ENCODE data around the gene SKIC3. TPM values are rescaled to one million over a fixed set of nuclear protein-coding genes. Genes with fewer than 3 reads are reported as not detected.

SKIC3 gene
- 100 to 1,000 TPM; 104 to 112 TPM for total RNA-seq

DNA sequence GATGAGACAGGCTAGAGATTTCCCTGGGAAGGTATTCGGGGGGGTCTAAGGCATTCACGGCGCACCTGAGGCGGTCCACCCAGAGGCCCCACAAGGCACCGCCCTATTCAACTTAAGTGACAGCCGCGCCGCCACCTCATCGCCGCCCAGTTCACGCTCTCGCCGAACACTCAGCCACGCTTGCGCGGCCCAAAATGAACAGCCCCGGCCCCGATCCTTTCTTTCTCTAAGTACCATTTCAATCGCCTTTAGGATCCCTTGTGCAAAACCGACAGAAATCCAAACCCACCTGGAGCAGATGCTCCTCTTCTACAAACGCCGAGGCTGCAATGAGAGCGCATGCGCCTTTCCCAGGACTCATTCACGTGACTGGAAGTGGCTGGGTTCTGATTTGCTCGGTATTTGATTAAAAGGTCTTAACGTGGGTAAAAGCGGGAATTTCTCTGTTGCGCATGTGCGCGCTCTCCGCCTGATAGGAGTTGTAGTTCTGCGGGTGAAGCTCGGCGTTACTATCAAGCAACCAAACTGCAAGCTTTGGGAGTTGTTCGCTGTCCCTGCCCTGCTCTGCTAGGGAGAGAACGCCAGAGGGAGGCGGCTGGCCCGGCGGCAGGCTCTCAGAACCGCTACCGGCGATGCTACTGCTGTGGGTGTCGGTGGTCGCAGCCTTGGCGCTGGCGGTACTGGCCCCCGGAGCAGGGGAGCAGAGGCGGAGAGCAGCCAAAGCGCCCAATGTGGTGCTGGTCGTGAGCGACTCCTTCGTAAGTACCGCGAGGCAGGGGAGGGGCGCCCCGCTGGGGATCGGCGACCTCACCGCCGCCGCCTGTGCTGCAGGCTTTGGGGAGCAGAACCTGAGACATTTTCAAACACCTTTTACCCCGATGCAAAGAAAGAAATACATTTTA lies at the start of gene SKIC3, which contains the start of gene ARSK:
TSS of gene SKIC3 (minus strand) at position 331 of the 902 bp plus-strand sequence. CDS start 7,827 bp downstream, outside the sequence.
TSS of gene ARSK (plus strand) at position 455 of the 902 bp plus-strand sequence. CDS start at position 633, 178 bp downstream.
- peak; percentile 89 for DNase-seq
- peak; percentile 90 to 92 for ATAC-seq (replicated peaks in 1 of 2)
- Mint-ChIP-seq H3K36me3 (ENCODE audit: insufficient read depth in 2 of 2) (peaks cover 0 to 8% of the 10 kb centered on the region in 2 donors), H3K9me3 (no peaks in the 10 kb centered on the region), H3K27me3 (ENCODE audit: low read depth) (no peaks in the 10 kb centered on the region), H3K27ac (peak within 1 kb of the TSS; percentile 95), H3K4me1 (ENCODE audit: low read depth) (peaks cover 44% of the 10 kb centered on the region), H3K4me3 (peak within 1 kb of the TSS; percentile 92 to 93)

DNA sequence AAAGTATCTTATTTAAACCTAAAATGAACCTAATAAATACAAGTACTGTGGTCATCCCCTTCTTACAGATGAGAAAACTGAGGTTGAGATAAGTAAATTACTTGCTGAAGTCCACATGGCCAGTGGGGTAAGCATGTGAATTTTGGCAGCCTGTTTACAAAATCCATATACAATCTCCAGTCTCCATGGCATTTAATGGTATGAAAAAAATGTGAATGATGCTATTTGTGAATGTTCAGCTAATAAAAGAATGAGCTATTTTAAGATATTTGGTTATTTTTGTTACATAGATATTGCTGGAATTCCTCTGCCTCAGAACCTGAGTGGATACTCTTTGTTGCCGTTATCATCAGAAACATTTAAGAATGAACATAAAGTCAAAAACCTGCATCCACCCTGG lies 45.8 kb upstream of the SKIC3 start:
- H3K4me3 Mint-ChIP-seq, result no peak overlapping the region
- H3K9me3 Mint-ChIP-seq, result no peaks in the 10 kb centered on the region
- no peak for DNase-seq
- H3K27ac Mint-ChIP-seq, result no peak overlapping the region
- ATAC-seq (replicated peaks in 1 of 2), result no peak
- H3K36me3 Mint-ChIP-seq (ENCODE audit: insufficient read depth in 2 of 2), result peaks cover 0 to 4% of the 10 kb centered on the region in 2 donors
- no peaks in the 10 kb centered on the region for H3K27me3 Mint-ChIP-seq (ENCODE audit: low read depth)
- no peaks in the 10 kb centered on the region for H3K4me1 Mint-ChIP-seq (ENCODE audit: low read depth)

DNA sequence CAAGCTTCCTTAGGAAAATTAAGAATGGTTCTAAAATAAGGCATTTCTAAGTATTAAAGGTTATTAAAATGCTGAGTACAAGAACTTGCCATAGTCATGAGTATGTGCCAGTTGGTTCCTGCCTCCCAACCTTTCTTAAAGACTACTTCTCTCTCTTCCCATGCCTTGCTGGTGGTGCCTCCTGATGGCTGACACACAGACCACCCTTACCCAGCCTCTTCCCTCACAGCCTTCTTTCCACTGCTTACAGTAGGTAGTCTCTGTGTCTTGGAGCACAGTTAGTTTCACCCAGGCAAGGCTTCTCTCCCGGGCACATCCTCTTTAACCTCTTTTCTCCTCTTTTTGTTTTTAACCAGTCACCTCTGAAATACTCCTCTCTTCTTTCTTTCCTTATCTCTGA lies 44.5 kb upstream of the SKIC3 start:
- DNase-seq, result no peak
- no peak overlapping the region for H3K4me3 Mint-ChIP-seq
- no peaks in the 10 kb centered on the region for H3K4me1 Mint-ChIP-seq (ENCODE audit: low read depth)
- no peak overlapping the region for H3K27ac Mint-ChIP-seq
- H3K9me3 Mint-ChIP-seq, result no peaks in the 10 kb centered on the region
- peaks cover 0 to 2% of the 10 kb centered on the region in 2 donors for H3K36me3 Mint-ChIP-seq (ENCODE audit: insufficient read depth in 2 of 2)
- no peak for ATAC-seq (replicated peaks in 1 of 2)
- H3K27me3 Mint-ChIP-seq (ENCODE audit: low read depth), result no peaks in the 10 kb centered on the region

DNA sequence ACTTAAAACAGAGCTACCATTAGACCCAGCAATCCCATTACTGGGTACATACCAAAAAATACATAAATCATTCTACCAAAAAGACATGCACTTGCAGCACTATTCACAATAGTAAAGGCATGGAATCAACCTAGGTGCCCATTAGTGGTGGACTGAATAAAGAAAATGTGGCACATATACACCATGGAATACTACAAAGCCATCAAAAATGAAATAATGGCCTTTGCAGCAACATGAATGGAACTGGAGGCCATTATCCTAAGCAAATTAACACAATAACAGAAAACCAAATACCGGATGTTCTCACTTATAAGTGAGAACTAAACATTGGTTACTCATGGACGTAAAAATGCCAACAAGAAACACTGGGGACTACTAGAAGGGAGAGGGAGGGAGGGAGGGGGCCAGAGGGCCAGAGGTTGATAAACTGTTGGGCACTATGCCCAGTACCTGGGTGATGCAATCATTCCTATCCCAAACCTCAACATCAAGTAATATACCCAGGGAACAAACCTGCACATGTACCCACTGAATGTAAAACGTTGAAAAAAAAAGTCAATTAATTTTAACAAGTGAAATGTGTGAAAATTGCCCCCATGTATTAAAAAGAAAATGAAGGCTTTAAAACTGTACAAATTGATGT lies 40.6 kb upstream of the SKIC3 start:
- Mint-ChIP-seq H3K4me1 (ENCODE audit: low read depth) (peaks cover 26% of the 10 kb centered on the region), H3K4me3 (no peak overlapping the region), H3K9me3 (no peaks in the 10 kb centered on the region), H3K27ac (no peak overlapping the region), H3K27me3 (ENCODE audit: low read depth) (no peaks in the 10 kb centered on the region), H3K36me3 (ENCODE audit: insufficient read depth in 2 of 2) (peaks cover 0 to 2% of the 10 kb centered on the region in 2 donors)
- ATAC-seq (replicated peaks in 1 of 2) (no peak), DNase-seq (no peak)

DNA sequence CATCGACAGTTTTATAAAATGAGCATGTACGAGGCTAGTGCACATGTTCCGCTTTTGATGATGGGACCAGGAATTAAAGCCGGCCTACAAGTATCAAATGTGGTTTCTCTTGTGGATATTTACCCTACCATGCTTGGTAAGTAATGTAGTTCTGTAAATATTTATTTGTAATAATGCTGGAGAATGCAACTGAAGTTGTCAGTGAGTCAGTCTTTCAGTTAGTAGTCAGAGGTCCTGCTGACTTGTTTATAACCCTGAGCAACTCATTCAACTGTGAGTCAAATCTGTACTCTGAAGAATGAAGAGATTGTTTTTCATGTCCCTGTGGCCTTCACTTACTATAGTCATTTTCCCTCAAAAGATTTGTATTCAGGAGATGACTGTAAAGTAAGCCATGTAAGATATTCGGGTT lies 36.7 kb upstream of the SKIC3 start:
- DNase-seq (peak; percentile 5 to 20), ATAC-seq (replicated peaks in 1 of 2) (peak; percentile 97)
- Mint-ChIP-seq H3K4me1 (ENCODE audit: low read depth) (peaks cover 32% of the 10 kb centered on the region), H3K27ac (peak overlapping the region; percentile 66), H3K4me3 (peak overlapping the region; percentile 72 to 75), H3K9me3 (no peaks in the 10 kb centered on the region), H3K36me3 (ENCODE audit: insufficient read depth in 2 of 2) (peaks cover 0 to 2% of the 10 kb centered on the region in 2 donors), H3K27me3 (ENCODE audit: low read depth) (no peaks in the 10 kb centered on the region)

DNA sequence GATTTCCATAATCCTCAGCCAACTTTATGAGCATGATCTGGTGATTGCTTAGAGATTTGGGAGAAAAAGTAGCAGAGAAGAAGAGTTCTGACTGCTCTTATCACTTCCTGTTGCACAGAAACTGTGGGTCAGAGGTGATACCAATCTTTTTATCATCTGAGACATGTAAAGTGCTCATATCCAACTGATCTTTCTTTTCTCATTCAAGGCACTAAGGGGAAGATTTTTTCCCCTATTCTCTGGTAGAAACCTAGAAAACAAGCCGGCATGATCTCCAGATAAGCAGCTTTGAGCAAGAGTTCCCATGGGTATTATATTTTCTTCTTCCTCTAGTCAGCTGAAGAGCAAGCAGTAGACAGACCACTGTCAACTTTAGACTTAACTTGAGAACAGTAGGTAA lies 36.1 kb upstream of the SKIC3 start:
- no peaks in the 10 kb centered on the region for H3K27me3 Mint-ChIP-seq (ENCODE audit: low read depth)
- H3K27ac Mint-ChIP-seq, result peak overlapping the region; percentile 66
- peaks cover 32% of the 10 kb centered on the region for H3K4me1 Mint-ChIP-seq (ENCODE audit: low read depth)
- no peaks in the 10 kb centered on the region for H3K9me3 Mint-ChIP-seq
- ATAC-seq (replicated peaks in 1 of 2) (peak; percentile 24 to 44), DNase-seq (no peak)
- peaks cover 0 to 2% of the 10 kb centered on the region in 2 donors for H3K36me3 Mint-ChIP-seq (ENCODE audit: insufficient read depth in 2 of 2)
- H3K4me3 Mint-ChIP-seq, result peak overlapping the region; percentile 72 to 75

DNA sequence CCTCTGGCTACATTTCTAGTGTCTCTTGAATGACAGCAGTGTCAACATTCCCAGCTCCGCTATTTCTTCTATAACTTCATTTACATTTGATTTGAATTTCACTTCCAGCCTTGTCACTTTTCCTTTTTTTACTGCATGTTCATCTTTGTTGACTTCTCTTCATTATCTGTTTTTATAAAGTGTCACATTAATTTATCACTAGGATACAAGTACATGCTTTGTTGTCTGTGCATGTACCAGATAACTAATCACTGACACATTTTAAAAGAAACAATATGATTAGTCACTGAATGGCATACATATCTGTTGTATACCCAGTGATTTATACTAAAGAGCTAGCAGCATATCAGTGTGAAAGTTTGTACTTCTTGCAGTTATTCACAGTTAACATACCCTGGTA lies 29.2 kb upstream of the SKIC3 start:
- H3K27ac Mint-ChIP-seq, result no peak overlapping the region
- peaks cover 0 to 2% of the 10 kb centered on the region in 2 donors for H3K9me3 Mint-ChIP-seq

DNA sequence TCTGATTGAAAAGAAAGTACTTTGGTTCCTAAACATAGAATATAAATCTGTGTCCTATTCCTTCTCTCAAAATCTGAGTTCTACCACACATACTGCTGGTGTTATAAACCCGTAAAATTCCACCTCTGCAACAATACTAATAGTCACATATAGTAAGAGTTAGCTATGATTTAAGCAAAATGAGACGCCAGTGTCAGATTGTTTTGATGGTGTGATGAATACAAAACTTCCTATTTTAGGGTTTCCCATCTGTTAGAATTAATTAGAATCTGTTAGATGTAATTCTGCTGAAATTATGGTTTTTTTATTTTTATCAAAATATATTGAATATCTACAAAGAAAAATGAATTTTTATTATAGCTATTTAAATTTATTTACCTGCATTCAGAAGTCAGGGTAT lies 26.8 kb upstream of the SKIC3 start:
- DNase-seq, result no peak
- Mint-ChIP-seq H3K4me3 (no peak overlapping the region), H3K27me3 (ENCODE audit: low read depth) (no peaks in the 10 kb centered on the region), H3K4me1 (ENCODE audit: low read depth) (no peaks in the 10 kb centered on the region), H3K36me3 (ENCODE audit: insufficient read depth in 2 of 2) (peaks cover 5 to 9% of the 10 kb centered on the region in 2 donors), H3K27ac (no peak overlapping the region), H3K9me3 (peaks cover 0 to 2% of the 10 kb centered on the region in 2 donors)
- ATAC-seq (replicated peaks in 1 of 2), result no peak

More for the DNA sequence above, 29.2 kb upstream of the SKIC3 start:
- Mint-ChIP-seq H3K27me3 (ENCODE audit: low read depth) (no peaks in the 10 kb centered on the region), H3K4me3 (no peak overlapping the region), H3K4me1 (ENCODE audit: low read depth) (no peaks in the 10 kb centered on the region), H3K36me3 (ENCODE audit: insufficient read depth in 2 of 2) (peaks cover 5 to 9% of the 10 kb centered on the region in 2 donors)
- DNase-seq (no peak), ATAC-seq (replicated peaks in 1 of 2) (no peak)

DNA sequence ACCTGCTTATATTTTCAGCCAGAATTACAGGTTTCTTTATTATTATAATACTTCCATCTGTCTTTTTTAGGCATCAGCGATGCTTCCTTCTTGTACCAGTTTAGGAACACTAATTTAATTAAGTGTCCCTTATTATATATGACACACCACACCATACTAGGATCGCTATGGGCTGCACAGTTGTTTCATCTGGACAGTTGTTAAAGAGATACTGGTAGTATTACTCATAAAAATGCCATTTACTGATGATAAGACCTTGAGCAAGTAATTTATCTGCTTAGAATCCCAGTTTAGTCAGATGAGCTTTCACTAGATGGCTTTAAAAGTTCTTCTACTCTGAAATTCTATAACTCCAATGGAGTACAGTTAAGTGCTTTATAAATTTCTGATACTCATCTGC lies 17.2 kb upstream of the SKIC3 start:
- Mint-ChIP-seq H3K4me3 (no peak overlapping the region), H3K9me3 (no peaks in the 10 kb centered on the region), H3K4me1 (ENCODE audit: low read depth) (no peaks in the 10 kb centered on the region), H3K27me3 (ENCODE audit: low read depth) (no peaks in the 10 kb centered on the region), H3K36me3 (ENCODE audit: insufficient read depth in 2 of 2) (peaks cover 2 to 4% of the 10 kb centered on the region in 2 donors), H3K27ac (no peak overlapping the region)
- DNase-seq (no peak), ATAC-seq (replicated peaks in 1 of 2) (no peak)

DNA sequence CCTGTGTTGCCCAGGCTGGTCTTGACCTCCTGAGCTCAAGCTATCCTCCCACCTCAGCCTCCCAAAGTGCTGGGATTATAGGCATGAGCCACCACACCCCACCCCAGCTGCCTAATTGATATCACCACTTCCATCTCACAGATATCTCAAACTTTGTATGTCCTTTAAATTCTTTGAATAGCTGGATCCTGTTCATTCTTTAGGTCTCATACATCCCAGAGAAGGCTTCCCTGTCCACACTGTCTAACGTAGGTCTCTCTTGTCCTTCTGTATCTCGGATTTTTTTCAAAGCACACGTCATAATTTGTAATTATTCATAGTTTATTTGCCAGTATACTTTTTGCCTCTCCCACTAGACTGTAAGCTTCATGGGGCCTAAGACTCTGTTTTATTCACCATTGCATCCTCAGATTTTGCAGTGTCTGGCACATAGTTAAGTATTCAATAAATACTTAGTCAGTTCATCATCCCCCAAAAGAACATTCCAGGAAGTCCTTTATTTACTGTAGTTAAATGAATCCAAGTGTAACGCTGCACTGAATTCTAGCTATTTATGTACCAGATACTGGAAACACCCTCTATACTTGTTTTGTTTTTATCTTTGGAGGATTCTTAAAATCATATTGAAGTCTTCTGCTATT lies 10.6 kb upstream of the SKIC3 start:
- no peak overlapping the region for H3K27ac Mint-ChIP-seq
- no peaks in the 10 kb centered on the region for H3K27me3 Mint-ChIP-seq (ENCODE audit: low read depth)
- no peak overlapping the region for H3K4me3 Mint-ChIP-seq
- H3K36me3 Mint-ChIP-seq (ENCODE audit: insufficient read depth in 2 of 2), result no peaks in the 10 kb centered on the region
- ATAC-seq (replicated peaks in 1 of 2), result no peak
- DNase-seq, result no peak
- H3K9me3 Mint-ChIP-seq, result no peaks in the 10 kb centered on the region
- no peaks in the 10 kb centered on the region for H3K4me1 Mint-ChIP-seq (ENCODE audit: low read depth)

DNA sequence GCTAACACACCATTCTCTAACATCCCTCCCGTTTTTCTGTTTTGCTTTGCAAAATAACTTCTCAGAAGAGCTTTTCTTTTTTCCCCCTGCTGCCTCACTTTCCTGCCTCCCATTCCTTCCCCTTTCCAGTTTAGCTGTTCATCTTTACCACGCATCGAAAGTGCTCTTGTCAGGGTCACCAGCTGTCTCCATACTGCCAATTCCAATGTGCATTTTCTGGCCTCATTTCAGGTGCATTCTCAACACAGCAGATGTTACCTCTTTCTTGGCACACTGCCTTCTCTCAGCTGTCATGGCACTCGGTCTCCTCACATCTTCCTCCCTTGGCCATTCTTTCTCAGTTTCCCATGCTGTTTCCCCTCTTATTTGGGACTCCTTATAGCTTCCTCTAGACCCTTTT lies 9.7 kb upstream of the SKIC3 start:
- no peaks in the 10 kb centered on the region for H3K27me3 Mint-ChIP-seq (ENCODE audit: low read depth)
- no peaks in the 10 kb centered on the region for H3K9me3 Mint-ChIP-seq
- no peaks in the 10 kb centered on the region for H3K36me3 Mint-ChIP-seq (ENCODE audit: insufficient read depth in 2 of 2)
- no peak for ATAC-seq (replicated peaks in 1 of 2)
- no peak overlapping the region for H3K27ac Mint-ChIP-seq
- H3K4me3 Mint-ChIP-seq, result no peak overlapping the region
- H3K4me1 Mint-ChIP-seq (ENCODE audit: low read depth), result no peaks in the 10 kb centered on the region
- DNase-seq, result no peak

DNA sequence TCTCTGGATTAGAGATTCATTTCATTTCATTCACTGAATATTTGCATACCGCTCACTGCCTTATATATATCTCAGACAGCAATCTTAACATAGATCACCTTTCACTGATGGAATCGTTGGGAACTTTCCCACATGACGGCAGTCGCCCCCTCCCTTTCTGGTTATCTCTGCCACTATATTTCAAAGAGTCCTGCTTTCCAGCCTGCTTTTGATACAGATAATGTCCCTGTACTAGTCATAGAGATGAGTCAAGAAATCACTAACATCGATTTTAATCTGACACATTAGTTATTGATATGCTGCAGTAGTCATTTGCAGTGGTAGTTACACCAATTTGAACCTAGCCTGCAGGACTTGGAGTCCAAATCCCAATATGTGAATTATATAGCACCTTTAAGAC lies 8.6 kb upstream of the SKIC3 start:
- ATAC-seq (replicated peaks in 1 of 2) (no peak), DNase-seq (no peak)
- Mint-ChIP-seq H3K27ac (no peak overlapping the region), H3K4me1 (ENCODE audit: low read depth) (peaks cover 1% of the 10 kb centered on the region), H3K27me3 (ENCODE audit: low read depth) (no peaks in the 10 kb centered on the region), H3K4me3 (no peak overlapping the region), H3K9me3 (no peaks in the 10 kb centered on the region), H3K36me3 (ENCODE audit: insufficient read depth in 2 of 2) (no peaks in the 10 kb centered on the region)

DNA sequence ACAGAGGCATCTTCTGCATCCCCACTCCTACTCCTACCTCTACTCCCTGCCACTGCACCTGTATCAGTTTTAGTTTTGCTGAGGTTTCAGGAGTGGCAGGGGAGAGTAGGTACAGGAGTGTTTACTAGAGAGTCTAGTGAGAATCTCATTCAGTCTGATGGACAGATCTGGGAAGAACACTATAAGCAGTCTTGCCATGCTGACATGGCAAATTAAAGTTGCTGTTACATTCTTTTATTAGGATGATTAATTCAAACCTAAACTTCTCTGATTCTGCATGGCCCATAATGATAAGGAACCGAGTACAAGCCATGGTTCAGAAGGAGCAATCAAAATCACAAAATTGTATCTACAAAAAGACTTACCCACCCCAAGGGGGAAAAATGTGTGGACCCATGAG lies 7.5 kb upstream of the SKIC3 start:
- Mint-ChIP-seq H3K36me3 (ENCODE audit: insufficient read depth in 2 of 2) (no peaks in the 10 kb centered on the region), H3K27me3 (ENCODE audit: low read depth) (no peaks in the 10 kb centered on the region), H3K9me3 (no peaks in the 10 kb centered on the region), H3K27ac (no peak overlapping the region), H3K4me3 (no peak overlapping the region), H3K4me1 (ENCODE audit: low read depth) (peaks cover 6% of the 10 kb centered on the region)
- no peak for DNase-seq
- ATAC-seq (replicated peaks in 1 of 2), result no peak
